HG02973 (cell line): Measurements from ENCODE around the gene GNE.
A peak's percentile ranks its signal among the peaks of the same experiment; 100 is the strongest.
"Not testable (repeated sequence)": the region's sequence is repeated elsewhere in the genome, so short reads cannot be mapped to it uniquely, and the experiment has no call there.

Source experiments
- ATAC-seq: cut with Tn5 transposase; IDR thresholded peaks from one replicate; pipeline ENCODE4 v1.9.1; 2021; ENCODE audit warnings: moderate library complexity; ENCODE audit not compliant: unreplicated experiment

GNE gene

GRCh38 chr9:36258208-36258995 lies at the start of gene GNE:
Gene GNE, minus strand, starts transcription at chr9:36258448. Its CDS starts 9,093 bp downstream, at chr9:36249355.
- ATAC-seq: peak; percentile 89

GRCh38 chr9:36306471-36307306 lies 48.4 kb upstream of the GNE start:
- ATAC-seq: no peak

GRCh38 chr9:36304366-36304765 lies 46.1 kb upstream of the GNE start:
- not testable (repeated sequence) for ATAC-seq

- no peak for ATAC-seq
Measured at GRCh38 chr9:36301227-36301626, 43.0 kb upstream of the GNE start.

- ATAC-seq: no peak
Measured at GRCh38 chr9:36298566-36298965, 40.3 kb upstream of the GNE start.

- ATAC-seq: no peak
Measured at GRCh38 chr9:36297798-36298197, 39.5 kb upstream of the GNE start.

GRCh38 chr9:36294996-36295395 lies 36.7 kb upstream of the GNE start:
- not testable (repeated sequence) for ATAC-seq

GRCh38 chr9:36293918-36294317 lies 35.7 kb upstream of the GNE start:
- no peak for ATAC-seq

GRCh38 chr9:36293171-36293570 lies 34.9 kb upstream of the GNE start:
- ATAC-seq: no peak

- no peak for ATAC-seq
Measured at GRCh38 chr9:36292641-36293040, 34.4 kb upstream of the GNE start.

- ATAC-seq: no peak
Measured at GRCh38 chr9:36290996-36291395, 32.7 kb upstream of the GNE start.

GRCh38 chr9:36289836-36290435 lies 31.7 kb upstream of the GNE start:
- no peak for ATAC-seq

GRCh38 chr9:36288070-36288469 lies 29.8 kb upstream of the GNE start:
- ATAC-seq: no peak

- ATAC-seq: no peak
Measured at GRCh38 chr9:36286388-36286787, 28.1 kb upstream of the GNE start.

GRCh38 chr9:36284226-36284625 lies 26.0 kb upstream of the GNE start:
- no peak for ATAC-seq

- ATAC-seq: no peak
Measured at GRCh38 chr9:36282275-36282674, 24.0 kb upstream of the GNE start.

GRCh38 chr9:36280989-36281388 lies 22.7 kb upstream of the GNE start:
- ATAC-seq: no peak

- ATAC-seq: no peak
Measured at GRCh38 chr9:36278243-36278642, 20.0 kb upstream of the GNE start.

GRCh38 chr9:36276781-36277181 lies 18.5 kb upstream of the GNE start:
- no peak for ATAC-seq

- no peak for ATAC-seq
Measured at GRCh38 chr9:36276254-36276653, 18.0 kb upstream of the GNE start.

GRCh38 chr9:36275060-36275459 lies 16.8 kb upstream of the GNE start:
- ATAC-seq: no peak

GRCh38 chr9:36273354-36273753 lies 15.1 kb upstream of the GNE start:
- ATAC-seq: not testable (repeated sequence)
